HG03108 (cell line): ENCODE results near the gene ZNF488.
"Not testable (repeated sequence)": the region's sequence is repeated elsewhere in the genome, so short reads cannot be mapped to it uniquely, and the experiment has no call there.

Experiments
- ATAC-seq: cut with Tn5 transposase; IDR thresholded peaks from one replicate; pipeline ENCODE4 v1.9.1; 2021; ENCODE audit warnings: moderate library complexity; ENCODE audit not compliant: unreplicated experiment

Gene ZNF488

GRCh38 chr10:47384148-47384921, at the start of gene ZNF488:
TSS of gene ZNF488 (minus strand) at chr10:47384293. CDS start at chr10:47368829, 15,464 bp downstream.
- peak; percentile 90 for ATAC-seq

GRCh38 chr10:47425813-47426419, 41.8 kb upstream of the ZNF488 start:
- no peak for ATAC-seq

- no peak for ATAC-seq
Observed at GRCh38 chr10:47424231-47424630, 40.1 kb upstream of the ZNF488 start.

GRCh38 chr10:47423476-47423875, 39.4 kb upstream of the ZNF488 start:
- no peak for ATAC-seq

GRCh38 chr10:47421057-47421952, 37.2 kb upstream of the ZNF488 start:
- ATAC-seq: no peak

- ATAC-seq: no peak
Observed at GRCh38 chr10:47420305-47421056, 36.4 kb upstream of the ZNF488 start.

- no peak for ATAC-seq
Observed at GRCh38 chr10:47419421-47419820, 35.3 kb upstream of the ZNF488 start.

GRCh38 chr10:47418966-47419365, 34.9 kb upstream of the ZNF488 start:
- ATAC-seq: no peak

GRCh38 chr10:47418321-47418720, 34.2 kb upstream of the ZNF488 start:
- ATAC-seq: no peak

- not testable (repeated sequence) for ATAC-seq
Observed at GRCh38 chr10:47416305-47417218, 32.5 kb upstream of the ZNF488 start.

GRCh38 chr10:47415520-47416304, 31.6 kb upstream of the ZNF488 start:
- no peak for ATAC-seq

GRCh38 chr10:47414752-47415519, 30.8 kb upstream of the ZNF488 start:
- no peak for ATAC-seq

- no peak for ATAC-seq
Observed at GRCh38 chr10:47414227-47414592, 30.1 kb upstream of the ZNF488 start.

- no peak for ATAC-seq
Observed at GRCh38 chr10:47413531-47414226, 29.6 kb upstream of the ZNF488 start.

GRCh38 chr10:47412869-47413268, 28.8 kb upstream of the ZNF488 start:
- ATAC-seq: no peak

- no peak for ATAC-seq
Observed at GRCh38 chr10:47412177-47412730, 28.2 kb upstream of the ZNF488 start.

- ATAC-seq: no peak
Observed at GRCh38 chr10:47410862-47411261, 26.8 kb upstream of the ZNF488 start.
